SK-N-SH treated with all-trans-retinoic acid at 6 μM for 48 hours (cell line): ENCODE data around the gene TAF1C.

ENCODE experiments used
- ATAC-seq: fragments of 200-7000 bp; cut with Tn5 transposase; 3 replicates; pipeline ENCODE4 v1.9.1; 2020; ENCODE audit warnings: mild to moderate bottlenecking, moderate library complexity
- ARNTL ChIP-seq: fragments of 450-650 bp; formaldehyde crosslinking; IDR thresholded peaks from 2 replicates; pipeline ENCODE4 v1.5.0; 2020; ENCODE audit warnings: low read depth, mild to moderate bottlenecking, moderate library complexity, borderline replicate concordance
- BACH2 ChIP-seq: fragments of 250-450 bp; sonication (Bioruptor Pico); IDR thresholded peaks from 2 replicates; pipeline ENCODE4 v1.9.0; 2021; ENCODE audit warnings: mild to moderate bottlenecking, borderline replicate concordance
- CSDC2 ChIP-seq: fragments of 250-450 bp; sonication (Bioruptor Pico); IDR thresholded peaks from 2 replicates; pipeline ENCODE4 v1.5.0; 2020; ENCODE audit warnings: mild to moderate bottlenecking, moderate library complexity
- ESRRG ChIP-seq: fragments of 250-450 bp; sonication (Bioruptor Pico); IDR thresholded peaks from 2 replicates; pipeline ENCODE4 v1.6.1; 2021; ENCODE audit warnings: mild to moderate bottlenecking
- GLIS3 ChIP-seq: fragments of 250-450 bp; sonication (Bioruptor Pico); IDR thresholded peaks from 2 replicates; pipeline ENCODE4 v1.5.0; 2020; ENCODE audit warnings: mild to moderate bottlenecking, moderate library complexity
- ISL1 ChIP-seq: fragments of 250-450 bp; sonication (Bioruptor Pico); IDR thresholded peaks from 2 replicates; pipeline ENCODE4 v2.1.2; 2022; ENCODE audit warnings: mild to moderate bottlenecking, moderate library complexity
- OSR1 ChIP-seq: fragments of 250-450 bp; sonication (Bioruptor Pico); IDR thresholded peaks from 2 replicates; pipeline ENCODE4 v1.8.0; 2022; ENCODE audit warnings: moderate library complexity, mild to moderate bottlenecking, inconsistent platforms
- PPARA ChIP-seq: fragments of 250-450 bp; sonication (Bioruptor Pico); IDR thresholded peaks from 2 replicates; pipeline ENCODE4 v1.5.0; 2020; ENCODE audit warnings: mild to moderate bottlenecking, borderline replicate concordance
- SNAI2 ChIP-seq: fragments of 250-450 bp; sonication (Bioruptor Pico); IDR thresholded peaks from 2 replicates; pipeline ENCODE4 v1.5.0; 2020; ENCODE audit warnings: mild to moderate bottlenecking, moderate library complexity
- TCF4 ChIP-seq: fragments of 250-450 bp; sonication (Bioruptor Pico); IDR thresholded peaks from 2 replicates; pipeline ENCODE4 v1.8.0; 2021; ENCODE audit warnings: mild to moderate bottlenecking, moderate library complexity, borderline replicate concordance
- TOX ChIP-seq: fragments of 250-450 bp; sonication (Bioruptor Pico); IDR thresholded peaks from 2 replicates; pipeline ENCODE4 v1.8.0; 2021; ENCODE audit warnings: mild to moderate bottlenecking, moderate library complexity, borderline replicate concordance
- ZC3H10 ChIP-seq: fragments of 250-450 bp; sonication (Bioruptor Pico); IDR thresholded peaks from 2 replicates; pipeline ENCODE4 v1.5.1; 2021; ENCODE audit warnings: mild to moderate bottlenecking, moderate library complexity
- ZFP3 ChIP-seq: fragments of 250-450 bp; sonication (Bioruptor Pico); IDR thresholded peaks from 2 replicates; pipeline ENCODE4 v1.5.0; 2020; ENCODE audit warnings: mild to moderate bottlenecking, moderate library complexity
- ZFP30 ChIP-seq: fragments of 450-650 bp; formaldehyde crosslinking; IDR thresholded peaks from 2 replicates; pipeline ENCODE4 v1.5.0; 2022; ENCODE audit warnings: mild to moderate bottlenecking, moderate library complexity
- ZNF565 ChIP-seq: fragments of 450-650 bp; formaldehyde crosslinking; conservative IDR thresholded peaks from 2 replicates; pipeline ENCODE4 v1.5.0; 2020; ENCODE audit warnings: low read depth, mild to moderate bottlenecking, moderate library complexity
- ZNF70 ChIP-seq: fragments of 450-650 bp; formaldehyde crosslinking; IDR thresholded peaks from 2 replicates; pipeline ENCODE4 v1.5.0; 2020; ENCODE audit warnings: mild to moderate bottlenecking, moderate library complexity
- ZNF8 ChIP-seq: fragments of 450-650 bp; formaldehyde crosslinking; IDR thresholded peaks from 2 replicates; pipeline ENCODE4 v1.5.0; 2020; ENCODE audit warnings: mild to moderate bottlenecking, moderate library complexity
- TF ChIP-seq, protein P1 (sequence below): fragments of 250-450 bp; sonication (Bioruptor Pico); IDR thresholded peaks from 2 replicates; pipeline ENCODE4 v1.5.1; 2020; ENCODE audit warnings: low read depth, mild to moderate bottlenecking, moderate library complexity
- TF ChIP-seq, protein P2 (sequence below): fragments of 250-450 bp; sonication (Bioruptor Pico); IDR thresholded peaks from 2 replicates; pipeline ENCODE4 v1.8.0; 2020; ENCODE audit warnings: mild to moderate bottlenecking, moderate library complexity, borderline replicate concordance
- TF ChIP-seq, protein P3 (sequence below): fragments of 250-450 bp; sonication (Bioruptor Pico); IDR thresholded peaks from 2 replicates; pipeline ENCODE4 v1.5.1; 2021; ENCODE audit warnings: mild to moderate bottlenecking, moderate library complexity
- TF ChIP-seq, protein P4 (sequence below): fragments of 250-450 bp; sonication (Bioruptor Pico); IDR thresholded peaks from 2 replicates; pipeline ENCODE4 v1.5.0; 2020; ENCODE audit warnings: mild to moderate bottlenecking, moderate library complexity
- TF ChIP-seq, protein P5 (sequence below): fragments of 250-450 bp; sonication (Bioruptor Pico); IDR thresholded peaks from 2 replicates; pipeline ENCODE4 v1.8.0; 2021; ENCODE audit warnings: low read depth, mild to moderate bottlenecking, moderate library complexity, borderline replicate concordance

Gene TAF1C

DNA sequence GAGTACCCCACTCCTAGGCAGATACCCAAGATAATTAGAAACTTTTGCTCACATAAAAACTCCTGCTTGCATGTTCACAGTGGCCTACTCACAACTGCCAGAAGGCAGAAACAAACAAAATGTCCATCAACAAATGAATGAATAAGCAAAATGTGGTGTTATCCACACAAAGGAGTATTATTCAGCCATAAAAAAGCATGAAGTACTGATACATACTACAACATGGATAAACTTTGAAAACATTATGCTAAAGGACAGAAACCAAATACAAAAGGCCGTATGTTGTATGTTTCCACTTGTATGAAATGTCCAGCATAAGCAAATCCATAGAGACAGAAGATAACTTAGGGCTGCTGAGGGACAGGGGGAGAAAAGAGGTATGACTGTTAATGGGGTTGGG is 43.8 kb downstream of the TAF1C start (continued):
- TF ChIP-seq BACH2 (CRISPR knock-in tag) (no peak), OSR1 (CRISPR knock-in tag) (no peak), ZNF565 (no peak), ZFP3 (CRISPR knock-in tag) (no peak)
- TF ChIP-seq, protein P1, sequence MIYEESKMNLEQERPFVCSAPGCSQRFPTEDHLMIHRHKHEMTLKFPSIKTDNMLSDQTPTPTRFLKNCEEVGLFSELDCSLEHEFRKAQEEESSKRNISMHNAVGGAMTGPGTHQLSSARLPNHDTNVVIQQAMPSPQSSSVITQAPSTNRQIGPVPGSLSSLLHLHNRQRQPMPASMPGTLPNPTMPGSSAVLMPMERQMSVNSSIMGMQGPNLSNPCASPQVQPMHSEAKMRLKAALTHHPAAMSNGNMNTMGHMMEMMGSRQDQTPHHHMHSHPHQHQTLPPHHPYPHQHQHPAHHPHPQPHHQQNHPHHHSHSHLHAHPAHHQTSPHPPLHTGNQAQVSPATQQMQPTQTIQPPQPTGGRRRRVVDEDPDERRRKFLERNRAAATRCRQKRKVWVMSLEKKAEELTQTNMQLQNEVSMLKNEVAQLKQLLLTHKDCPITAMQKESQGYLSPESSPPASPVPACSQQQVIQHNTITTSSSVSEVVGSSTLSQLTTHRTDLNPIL: no peak

DNA sequence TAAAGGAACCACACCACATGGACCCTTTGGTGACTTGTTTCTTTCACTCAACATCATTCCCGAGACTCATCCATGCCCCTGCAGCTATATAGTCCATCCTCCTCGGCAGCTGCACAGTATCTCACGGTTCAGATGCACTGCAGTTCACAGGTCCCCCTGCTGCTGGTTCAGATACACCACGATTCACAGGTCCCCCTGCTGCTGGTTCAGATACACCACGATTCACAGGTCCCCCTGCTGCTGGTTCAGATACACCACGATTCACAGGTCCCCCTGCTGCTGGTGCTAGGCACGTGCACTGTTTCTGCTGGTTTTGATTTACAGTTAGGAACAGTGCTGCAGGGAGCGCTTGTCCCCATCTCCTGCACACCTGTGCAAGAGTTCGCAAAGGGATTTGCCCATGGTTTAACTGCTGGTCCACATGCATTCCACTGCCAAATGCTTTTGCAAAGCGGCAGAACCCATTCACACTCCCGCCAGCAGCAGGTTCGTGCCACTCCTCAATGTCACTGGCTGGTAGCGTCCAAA is 45.6 kb downstream of the TAF1C start:
- ATAC-seq: no peak

DNA sequence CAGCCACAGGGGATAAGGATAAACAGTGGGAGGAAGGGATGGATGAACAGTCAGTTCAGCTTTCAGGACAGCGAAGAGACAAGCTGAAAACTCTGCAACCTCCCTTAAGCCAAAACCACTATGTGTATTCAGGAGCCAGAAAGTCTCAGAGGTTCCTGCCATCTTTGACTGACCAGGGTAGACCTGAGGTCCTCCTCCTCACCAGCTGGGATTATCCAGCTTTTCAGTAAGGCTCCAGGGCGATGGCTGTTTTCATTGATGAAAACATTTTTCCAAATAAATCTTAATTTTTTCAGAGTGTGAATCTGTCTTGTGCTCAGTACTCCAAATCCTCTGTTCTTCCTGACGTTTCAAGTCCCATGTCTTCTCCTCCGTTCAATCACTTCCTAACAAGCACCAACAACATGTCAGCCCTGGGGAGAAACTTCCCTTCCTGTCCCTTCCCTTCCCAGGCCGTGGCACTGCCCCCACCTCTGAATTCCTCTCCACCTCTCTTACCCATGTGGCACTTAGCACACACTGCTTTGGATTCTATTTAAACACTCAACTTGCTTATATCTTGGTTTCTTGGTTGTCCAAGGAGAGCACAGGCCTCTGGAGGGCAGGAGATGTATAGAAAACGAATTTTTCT is 47.1 kb downstream of the TAF1C start:
- TF ChIP-seq ZNF8 (CRISPR knock-in tag) (no peak), ZFP3 (CRISPR knock-in tag) (no peak), BACH2 (CRISPR knock-in tag) (no peak), ZC3H10 (CRISPR knock-in tag) (no peak), ZFP30 (CRISPR knock-in tag) (no peak), SNAI2 (no peak), CSDC2 (no peak), ZNF565 (no peak), ISL1 (CRISPR knock-in tag) (no peak), TCF4 (CRISPR knock-in tag) (no peak)
- TF ChIP-seq, protein P2, sequence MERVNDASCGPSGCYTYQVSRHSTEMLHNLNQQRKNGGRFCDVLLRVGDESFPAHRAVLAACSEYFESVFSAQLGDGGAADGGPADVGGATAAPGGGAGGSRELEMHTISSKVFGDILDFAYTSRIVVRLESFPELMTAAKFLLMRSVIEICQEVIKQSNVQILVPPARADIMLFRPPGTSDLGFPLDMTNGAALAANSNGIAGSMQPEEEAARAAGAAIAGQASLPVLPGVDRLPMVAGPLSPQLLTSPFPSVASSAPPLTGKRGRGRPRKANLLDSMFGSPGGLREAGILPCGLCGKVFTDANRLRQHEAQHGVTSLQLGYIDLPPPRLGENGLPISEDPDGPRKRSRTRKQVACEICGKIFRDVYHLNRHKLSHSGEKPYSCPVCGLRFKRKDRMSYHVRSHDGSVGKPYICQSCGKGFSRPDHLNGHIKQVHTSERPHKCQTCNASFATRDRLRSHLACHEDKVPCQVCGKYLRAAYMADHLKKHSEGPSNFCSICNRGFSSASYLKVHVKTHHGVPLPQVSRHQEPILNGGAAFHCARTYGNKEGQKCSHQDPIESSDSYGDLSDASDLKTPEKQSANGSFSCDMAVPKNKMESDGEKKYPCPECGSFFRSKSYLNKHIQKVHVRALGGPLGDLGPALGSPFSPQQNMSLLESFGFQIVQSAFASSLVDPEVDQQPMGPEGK (CRISPR knock-in tag): no peak
- no peak for ATAC-seq

More for the DNA sequence above, 45.6 kb downstream of the TAF1C start:
- TF ChIP-seq ESRRG (no peak), PPARA (CRISPR knock-in tag) (no peak), CSDC2 (no peak), ZC3H10 (CRISPR knock-in tag) (no peak), SNAI2 (no peak), GLIS3 (CRISPR knock-in tag) (no peak), ZFP3 (CRISPR knock-in tag) (no peak), ZNF70 (CRISPR knock-in tag) (no peak)
- TF ChIP-seq, protein P2 (CRISPR knock-in tag): no peak
- TF ChIP-seq, protein P3, sequence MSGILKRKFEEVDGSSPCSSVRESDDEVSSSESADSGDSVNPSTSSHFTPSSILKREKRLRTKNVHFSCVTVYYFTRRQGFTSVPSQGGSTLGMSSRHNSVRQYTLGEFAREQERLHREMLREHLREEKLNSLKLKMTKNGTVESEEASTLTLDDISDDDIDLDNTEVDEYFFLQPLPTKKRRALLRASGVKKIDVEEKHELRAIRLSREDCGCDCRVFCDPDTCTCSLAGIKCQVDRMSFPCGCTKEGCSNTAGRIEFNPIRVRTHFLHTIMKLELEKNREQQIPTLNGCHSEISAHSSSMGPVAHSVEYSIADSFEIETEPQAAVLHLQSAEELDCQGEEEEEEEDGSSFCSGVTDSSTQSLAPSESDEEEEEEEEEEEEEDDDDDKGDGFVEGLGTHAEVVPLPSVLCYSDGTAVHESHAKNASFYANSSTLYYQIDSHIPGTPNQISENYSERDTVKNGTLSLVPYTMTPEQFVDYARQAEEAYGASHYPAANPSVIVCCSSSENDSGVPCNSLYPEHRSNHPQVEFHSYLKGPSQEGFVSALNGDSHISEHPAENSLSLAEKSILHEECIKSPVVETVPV (CRISPR knock-in tag): no peak

DNA sequence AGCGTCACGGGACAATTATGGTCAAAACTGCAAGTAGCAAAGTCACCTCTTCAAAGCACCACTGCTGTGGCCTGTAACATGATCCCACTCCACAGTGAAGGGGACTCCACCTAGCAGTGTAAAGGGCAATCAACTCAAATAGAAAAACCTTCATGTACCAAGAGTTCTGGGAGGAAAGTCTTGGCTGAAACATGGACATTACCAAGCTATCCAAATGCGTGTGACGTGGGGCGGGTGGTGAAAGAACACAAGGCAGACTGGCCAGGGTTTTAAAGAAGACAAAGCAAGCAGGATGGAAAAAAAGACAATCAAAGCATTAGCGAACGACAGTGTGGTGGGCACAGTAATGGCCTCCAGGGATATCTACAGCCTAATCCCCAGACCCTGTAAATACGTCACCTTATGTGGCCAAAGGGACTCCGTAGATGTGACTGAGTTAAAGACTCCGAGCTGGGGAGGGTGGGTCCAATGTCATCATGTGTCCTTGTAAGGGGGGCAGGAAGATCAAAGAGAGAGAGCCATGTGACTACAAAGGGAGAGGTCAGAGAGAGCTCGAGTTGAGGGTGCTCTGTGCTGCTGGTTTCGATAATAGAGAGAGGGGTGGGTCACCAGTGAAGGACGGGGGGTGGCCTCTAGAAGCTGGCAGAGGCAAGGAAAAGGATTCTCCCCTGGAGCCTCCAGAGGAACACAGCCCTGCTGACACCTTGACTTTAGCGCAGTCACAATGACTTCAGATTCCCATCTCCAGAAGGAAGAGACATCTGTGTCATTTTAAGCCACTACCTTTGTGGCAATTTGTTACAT is 47.8 kb downstream of the TAF1C start:
- ATAC-seq: no peak
- TF ChIP-seq TCF4 (CRISPR knock-in tag) (no peak), GLIS3 (CRISPR knock-in tag) (no peak), SNAI2 (no peak), PPARA (CRISPR knock-in tag) (no peak), TOX (CRISPR knock-in tag) (no peak), ARNTL (CRISPR knock-in tag) (no peak), ZNF565 (no peak), CSDC2 (no peak), ZC3H10 (CRISPR knock-in tag) (no peak), ESRRG (no peak), OSR1 (CRISPR knock-in tag) (no peak)
- TF ChIP-seq, protein P4, sequence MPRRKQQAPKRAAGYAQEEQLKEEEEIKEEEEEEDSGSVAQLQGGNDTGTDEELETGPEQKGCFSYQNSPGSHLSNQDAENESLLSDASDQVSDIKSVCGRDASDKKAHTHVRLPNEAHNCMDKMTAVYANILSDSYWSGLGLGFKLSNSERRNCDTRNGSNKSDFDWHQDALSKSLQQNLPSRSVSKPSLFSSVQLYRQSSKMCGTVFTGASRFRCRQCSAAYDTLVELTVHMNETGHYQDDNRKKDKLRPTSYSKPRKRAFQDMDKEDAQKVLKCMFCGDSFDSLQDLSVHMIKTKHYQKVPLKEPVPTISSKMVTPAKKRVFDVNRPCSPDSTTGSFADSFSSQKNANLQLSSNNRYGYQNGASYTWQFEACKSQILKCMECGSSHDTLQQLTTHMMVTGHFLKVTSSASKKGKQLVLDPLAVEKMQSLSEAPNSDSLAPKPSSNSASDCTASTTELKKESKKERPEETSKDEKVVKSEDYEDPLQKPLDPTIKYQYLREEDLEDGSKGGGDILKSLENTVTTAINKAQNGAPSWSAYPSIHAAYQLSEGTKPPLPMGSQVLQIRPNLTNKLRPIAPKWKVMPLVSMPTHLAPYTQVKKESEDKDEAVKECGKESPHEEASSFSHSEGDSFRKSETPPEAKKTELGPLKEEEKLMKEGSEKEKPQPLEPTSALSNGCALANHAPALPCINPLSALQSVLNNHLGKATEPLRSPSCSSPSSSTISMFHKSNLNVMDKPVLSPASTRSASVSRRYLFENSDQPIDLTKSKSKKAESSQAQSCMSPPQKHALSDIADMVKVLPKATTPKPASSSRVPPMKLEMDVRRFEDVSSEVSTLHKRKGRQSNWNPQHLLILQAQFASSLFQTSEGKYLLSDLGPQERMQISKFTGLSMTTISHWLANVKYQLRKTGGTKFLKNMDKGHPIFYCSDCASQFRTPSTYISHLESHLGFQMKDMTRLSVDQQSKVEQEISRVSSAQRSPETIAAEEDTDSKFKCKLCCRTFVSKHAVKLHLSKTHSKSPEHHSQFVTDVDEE (CRISPR knock-in tag): no peak
- TF ChIP-seq, protein P5, sequence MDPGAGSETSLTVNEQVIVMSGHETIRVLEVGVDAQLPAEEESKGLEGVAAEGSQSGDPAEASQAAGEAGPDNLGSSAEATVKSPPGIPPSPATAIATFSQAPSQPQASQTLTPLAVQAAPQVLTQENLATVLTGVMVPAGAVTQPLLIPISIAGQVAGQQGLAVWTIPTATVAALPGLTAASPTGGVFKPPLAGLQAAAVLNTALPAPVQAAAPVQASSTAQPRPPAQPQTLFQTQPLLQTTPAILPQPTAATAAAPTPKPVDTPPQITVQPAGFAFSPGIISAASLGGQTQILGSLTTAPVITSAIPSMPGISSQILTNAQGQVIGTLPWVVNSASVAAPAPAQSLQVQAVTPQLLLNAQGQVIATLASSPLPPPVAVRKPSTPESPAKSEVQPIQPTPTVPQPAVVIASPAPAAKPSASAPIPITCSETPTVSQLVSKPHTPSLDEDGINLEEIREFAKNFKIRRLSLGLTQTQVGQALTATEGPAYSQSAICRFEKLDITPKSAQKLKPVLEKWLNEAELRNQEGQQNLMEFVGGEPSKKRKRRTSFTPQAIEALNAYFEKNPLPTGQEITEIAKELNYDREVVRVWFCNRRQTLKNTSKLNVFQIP: no peak
- TF ChIP-seq, all 23 proteins: peak for 0
